Breast epithelium (tissue), 3 donors: ENCODE data around the gene SPECC1L.

Experiments
- POLR2A ChIP-seq: fragments of 450-650 bp; IDR thresholded peaks from one replicate; pipeline ENCODE4 v1.6.1; 2016; ENCODE audit warnings: antibody characterized with exemption, mild to moderate bottlenecking, moderate library complexity
- TF ChIP-seq, protein P1 (sequence below), 3 donors: fragments of 450-650 bp; IDR thresholded peaks; one replicate each; pipeline ENCODE4 v1.5.1; 2016 to 2017; ENCODE audit warnings: antibody characterized with exemption in 3 of 3, mild to moderate bottlenecking in 3 of 3, moderate library complexity in 3 of 3

DNA sequence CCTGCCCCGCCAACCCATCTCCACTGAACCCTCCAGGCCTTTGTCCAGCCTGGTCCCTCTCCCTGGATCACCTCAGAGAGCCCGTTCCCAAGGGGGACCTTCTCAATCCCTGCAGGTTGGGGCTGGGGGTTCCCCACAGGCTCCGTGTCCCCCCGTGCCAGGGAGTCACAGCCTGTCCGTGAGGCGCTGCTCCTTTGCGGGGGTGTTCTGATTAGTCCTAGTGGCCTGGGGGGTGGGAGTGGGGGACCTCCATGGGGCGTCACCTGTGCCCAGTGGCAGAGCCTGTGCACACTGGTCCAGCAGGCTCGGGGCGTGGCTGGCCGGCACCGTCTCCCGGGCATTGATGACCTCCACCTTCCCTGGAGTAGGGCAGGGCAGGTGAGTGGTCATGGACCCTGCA lies 37.4 kb upstream of the SPECC1L start:
- TF ChIP-seq, protein P1, sequence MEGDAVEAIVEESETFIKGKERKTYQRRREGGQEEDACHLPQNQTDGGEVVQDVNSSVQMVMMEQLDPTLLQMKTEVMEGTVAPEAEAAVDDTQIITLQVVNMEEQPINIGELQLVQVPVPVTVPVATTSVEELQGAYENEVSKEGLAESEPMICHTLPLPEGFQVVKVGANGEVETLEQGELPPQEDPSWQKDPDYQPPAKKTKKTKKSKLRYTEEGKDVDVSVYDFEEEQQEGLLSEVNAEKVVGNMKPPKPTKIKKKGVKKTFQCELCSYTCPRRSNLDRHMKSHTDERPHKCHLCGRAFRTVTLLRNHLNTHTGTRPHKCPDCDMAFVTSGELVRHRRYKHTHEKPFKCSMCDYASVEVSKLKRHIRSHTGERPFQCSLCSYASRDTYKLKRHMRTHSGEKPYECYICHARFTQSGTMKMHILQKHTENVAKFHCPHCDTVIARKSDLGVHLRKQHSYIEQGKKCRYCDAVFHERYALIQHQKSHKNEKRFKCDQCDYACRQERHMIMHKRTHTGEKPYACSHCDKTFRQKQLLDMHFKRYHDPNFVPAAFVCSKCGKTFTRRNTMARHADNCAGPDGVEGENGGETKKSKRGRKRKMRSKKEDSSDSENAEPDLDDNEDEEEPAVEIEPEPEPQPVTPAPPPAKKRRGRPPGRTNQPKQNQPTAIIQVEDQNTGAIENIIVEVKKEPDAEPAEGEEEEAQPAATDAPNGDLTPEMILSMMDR (IDR thresholded peaks at IDR 0.05) = no peak
- no peak for TF ChIP-seq POLR2A
